OCI-LY3 (cell line): ENCODE data around the gene SND1.

Experiments
- H2AFZ ChIP-seq: fragments of 200-600, 300-600 bp; shearing (Covaris generic); 2 replicates; pipeline ENCODE4 v1.6.0; 2014; ENCODE audit warnings: antibody characterized with exemption, low read depth, low read length
- H3K27ac ChIP-seq: fragments of 200-600, 300-600 bp; sonication (generic); 2 replicates; pipeline ENCODE4 v1.5.1; 2014; ENCODE audit warnings: mild to moderate bottlenecking, low read length, moderate library complexity, mixed read lengths
- H3K27me3 ChIP-seq: fragments of 200-600, 300-600 bp; sonication (generic); 2 replicates; pipeline ENCODE4 v1.6.1; 2014; ENCODE audit warnings: low read depth, low read length, mixed read lengths
- H3K36me3 ChIP-seq: fragments of 200-600, 300-600 bp; sonication (generic); replicated peaks from 2 replicates; pipeline ENCODE3; 2014; ENCODE audit warnings: low read depth, low read length, mixed read lengths
- H3K4me1 ChIP-seq: fragments of 300-600, 200-600 bp; sonication (generic); 2 replicates; pipeline ENCODE4 v1.6.1; 2014; ENCODE audit warnings: low read length, mixed read lengths
- H3K4me2 ChIP-seq: fragments of 200-600, 300-600 bp; sonication (generic); 2 replicates; pipeline ENCODE4 v1.6.1; 2014; ENCODE audit warnings: low read length, mixed read lengths
- H3K4me3 ChIP-seq: fragments of 300-600, 200-600 bp; sonication (generic); 2 replicates; pipeline ENCODE4 v1.5.1; 2014; ENCODE audit warnings: antibody characterized with exemption, mild to moderate bottlenecking, low read length, moderate library complexity
- H3K79me2 ChIP-seq: fragments of 300-600, 200-600 bp; shearing (Covaris generic); 2 replicates; pipeline ENCODE4 v1.6.1; 2014; ENCODE audit warnings: mild to moderate bottlenecking, low read length, mixed read lengths
- H3K9ac ChIP-seq: fragments of 300-600, 200-600 bp; shearing (Covaris generic); 2 replicates; pipeline ENCODE4 v1.6.0; 2014; ENCODE audit warnings: mild to moderate bottlenecking, low read length, moderate library complexity
- H3K9me3 ChIP-seq: fragments of 200-600, 300-600 bp; shearing (Covaris generic); 2 replicates; pipeline ENCODE4 v1.6.1; 2014; ENCODE audit warnings: low read length, mixed read lengths; ENCODE audit not compliant: insufficient read depth
- H4K20me1 ChIP-seq: fragments of 200-600, 300-600 bp; sonication (generic); 2 replicates; pipeline ENCODE4 v1.6.1; 2016; ENCODE audit warnings: low read length, mixed read lengths; ENCODE audit not compliant: insufficient read depth
- EZH2phosphoT487 ChIP-seq: fragments of 200-600 bp; shearing (Covaris generic); IDR thresholded peaks from 2 replicates; pipeline ENCODE4 v1.6.1; 2018; ENCODE audit warnings: antibody characterized with exemption, mixed run types, low read depth
- TF ChIP-seq, protein P1 (sequence below): fragments of 200-600, 300-600 bp; sonication (generic); IDR thresholded peaks from 2 replicates; pipeline ENCODE4 v1.5.1; 2014; ENCODE audit warnings: antibody characterized with exemption, low read length, low read depth

The SND1 gene

GRCh38 chr7:127799535-127800305 lies 147.7 kb downstream of the SND1 start:
- H3K4me3 ChIP-seq: no peak overlapping the region
- no peaks in the 10 kb centered on the region for H3K9me3 ChIP-seq
- peaks cover 94% of the 10 kb centered on the region for H3K79me2 ChIP-seq
- H3K27me3 ChIP-seq: no peaks in the 10 kb centered on the region
- H3K9ac ChIP-seq: no peak overlapping the region
- peaks cover 80% of the 10 kb centered on the region for H4K20me1 ChIP-seq
- H3K27ac ChIP-seq: no peak overlapping the region
- no peaks in the 10 kb centered on the region for H3K4me1 ChIP-seq
- no peaks in the 10 kb centered on the region for H3K36me3 ChIP-seq
- TF ChIP-seq, protein P1, sequence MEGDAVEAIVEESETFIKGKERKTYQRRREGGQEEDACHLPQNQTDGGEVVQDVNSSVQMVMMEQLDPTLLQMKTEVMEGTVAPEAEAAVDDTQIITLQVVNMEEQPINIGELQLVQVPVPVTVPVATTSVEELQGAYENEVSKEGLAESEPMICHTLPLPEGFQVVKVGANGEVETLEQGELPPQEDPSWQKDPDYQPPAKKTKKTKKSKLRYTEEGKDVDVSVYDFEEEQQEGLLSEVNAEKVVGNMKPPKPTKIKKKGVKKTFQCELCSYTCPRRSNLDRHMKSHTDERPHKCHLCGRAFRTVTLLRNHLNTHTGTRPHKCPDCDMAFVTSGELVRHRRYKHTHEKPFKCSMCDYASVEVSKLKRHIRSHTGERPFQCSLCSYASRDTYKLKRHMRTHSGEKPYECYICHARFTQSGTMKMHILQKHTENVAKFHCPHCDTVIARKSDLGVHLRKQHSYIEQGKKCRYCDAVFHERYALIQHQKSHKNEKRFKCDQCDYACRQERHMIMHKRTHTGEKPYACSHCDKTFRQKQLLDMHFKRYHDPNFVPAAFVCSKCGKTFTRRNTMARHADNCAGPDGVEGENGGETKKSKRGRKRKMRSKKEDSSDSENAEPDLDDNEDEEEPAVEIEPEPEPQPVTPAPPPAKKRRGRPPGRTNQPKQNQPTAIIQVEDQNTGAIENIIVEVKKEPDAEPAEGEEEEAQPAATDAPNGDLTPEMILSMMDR: no peak
- no peak for TF ChIP-seq EZH2phosphoT487
- no peak overlapping the region for H2AFZ ChIP-seq
- no peak overlapping the region for H3K4me2 ChIP-seq

DNA sequence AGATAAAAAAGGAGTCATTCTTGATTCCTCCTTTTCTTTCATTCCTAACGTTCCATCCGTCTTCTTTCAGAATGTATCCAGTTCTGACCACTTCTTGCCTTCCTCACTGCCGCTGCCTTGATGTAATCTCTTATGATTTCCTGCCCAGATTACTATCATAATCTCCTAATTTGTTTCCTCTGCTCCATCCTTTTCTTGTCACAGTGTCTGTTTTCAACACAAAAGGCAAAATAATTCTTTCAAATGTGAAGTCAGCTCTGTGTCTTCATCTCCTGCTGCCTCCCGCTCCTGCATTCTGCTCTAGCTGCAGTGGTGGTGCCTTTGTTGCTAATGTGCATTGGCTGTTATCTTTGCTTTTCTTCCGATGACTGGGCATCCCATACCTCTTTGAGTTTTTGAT lies 150.9 kb downstream of the SND1 start:
- Histone ChIP-seq H3K4me3 (no peak overlapping the region), H3K9me3 (no peaks in the 10 kb centered on the region), H3K4me2 (no peak overlapping the region), H3K27ac (no peak overlapping the region), H2AFZ (no peak overlapping the region), H3K4me1 (peaks cover 4% of the 10 kb centered on the region), H3K79me2 (peaks cover 86% of the 10 kb centered on the region), H3K9ac (no peak overlapping the region), H3K27me3 (no peaks in the 10 kb centered on the region), H4K20me1 (peaks cover 91% of the 10 kb centered on the region), H3K36me3 (peaks cover 17% of the 10 kb centered on the region)
- no peak for TF ChIP-seq EZH2phosphoT487
- TF ChIP-seq, protein P1: no peak

GRCh38 chr7:127803626-127804025 lies 151.6 kb downstream of the SND1 start:
- H3K79me2 ChIP-seq: peaks cover 82% of the 10 kb centered on the region
- peaks cover 91% of the 10 kb centered on the region for H4K20me1 ChIP-seq
- TF ChIP-seq, protein P1: no peak
- TF ChIP-seq EZH2phosphoT487: no peak
- H3K27ac ChIP-seq: no peak overlapping the region
- H3K36me3 ChIP-seq: peaks cover 19% of the 10 kb centered on the region
- H2AFZ ChIP-seq: no peak overlapping the region
- no peak overlapping the region for H3K9ac ChIP-seq
- no peak overlapping the region for H3K4me3 ChIP-seq
- peaks cover 12% of the 10 kb centered on the region for H3K4me1 ChIP-seq
- H3K4me2 ChIP-seq: no peak overlapping the region
- H3K9me3 ChIP-seq: no peaks in the 10 kb centered on the region
- H3K27me3 ChIP-seq: no peaks in the 10 kb centered on the region

DNA sequence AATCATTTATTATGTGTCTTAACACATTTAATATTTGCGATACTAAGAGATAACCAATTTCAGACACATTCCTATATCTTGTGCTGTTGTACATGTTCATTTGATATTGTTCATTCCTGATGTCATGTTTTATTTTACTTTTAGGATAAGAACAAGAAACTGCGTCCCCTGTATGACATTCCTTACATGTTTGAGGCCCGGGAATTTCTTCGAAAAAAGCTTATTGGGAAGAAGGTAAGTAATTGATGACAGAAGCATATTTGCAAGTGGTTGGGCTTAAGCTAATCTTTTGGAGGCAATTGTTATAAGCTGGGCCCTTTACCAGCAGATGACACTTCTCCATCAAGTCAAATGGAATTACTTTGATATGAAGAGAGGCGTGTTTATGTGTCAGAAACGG lies 155.3 kb downstream of the SND1 start:
- H3K9ac ChIP-seq: no peak overlapping the region
- peaks cover 91% of the 10 kb centered on the region for H4K20me1 ChIP-seq
- no peak overlapping the region for H3K4me2 ChIP-seq
- TF ChIP-seq, protein P1: no peak
- TF ChIP-seq EZH2phosphoT487: no peak
- H3K9me3 ChIP-seq: no peaks in the 10 kb centered on the region
- no peak overlapping the region for H3K27ac ChIP-seq
- H3K27me3 ChIP-seq: no peaks in the 10 kb centered on the region
- H3K36me3 ChIP-seq: peaks cover 35% of the 10 kb centered on the region
- H3K4me1 ChIP-seq: peaks cover 16% of the 10 kb centered on the region
- no peak overlapping the region for H3K4me3 ChIP-seq
- no peak overlapping the region for H2AFZ ChIP-seq
- H3K79me2 ChIP-seq: peaks cover 84% of the 10 kb centered on the region
